CD4-positive, alpha-beta memory T cell (primary cell): ENCODE measurements around the gene PPDPF. TPM values are rescaled to one million over a fixed set of nuclear protein-coding genes. Genes with fewer than 3 reads are reported as not detected.

ENCODE experiments used
- CTCF ChIA-PET: fragments of 350-600 bp; sonication (Branson Sonifier 250); formaldehyde crosslinking; loops from one replicate; lab custom pipeline; 2021; ENCODE audit warnings: inconsistent platforms; ENCODE audit not compliant: partially characterized antibody; lab: Charles Lee
- POLR2A ChIA-PET: fragments of 350-600 bp; sonication (Branson Sonifier 250); formaldehyde crosslinking; loops from one replicate; lab custom pipeline; 2021; ENCODE audit not compliant: partially characterized antibody; lab: Charles Lee
- DNase-seq, 5 donors: peaks; one replicate each; pipeline versions ENCODE4 v3.0.0 to v3.0.0-alpha.2; 2020 to 2022; ENCODE audit warnings: mixed read lengths in 1 of 5
- H3K27ac ChIP-seq: one replicate; pipeline ENCODE4 v1.7.0; 2013; ENCODE audit warnings: low read depth, low read length
- H3K27me3 ChIP-seq: 2 replicates; pipeline ENCODE4 v1.7.0; 2013; ENCODE audit warnings: mild to moderate bottlenecking, low read length, moderate library complexity; ENCODE audit not compliant: insufficient read depth
- H3K36me3 ChIP-seq: 2 replicates; pipeline ENCODE4 v1.7.0; 2013; ENCODE audit warnings: mild to moderate bottlenecking, low read length, moderate library complexity; ENCODE audit not compliant: insufficient read depth
- H3K4me1 ChIP-seq: 2 replicates; pipeline ENCODE4 v1.7.0; 2013; ENCODE audit warnings: mild to moderate bottlenecking, low read length, moderate library complexity; ENCODE audit not compliant: insufficient read depth
- H3K4me3 ChIP-seq, 2 donors: one replicate each; pipeline ENCODE4 v1.7.0; 2013; ENCODE audit warnings: low read length in 2 of 2, mild to moderate bottlenecking in 1 of 2
- H3K9me3 ChIP-seq, 2 donors: one replicate each; pipeline ENCODE4 v1.7.0; 2013; ENCODE audit warnings: low read length in 2 of 2, control low read depth in 1 of 2; ENCODE audit not compliant: control insufficient read depth in 1 of 2
- H3K27ac Mint-ChIP-seq, 7 donors: one replicate each; pipeline ENCODE4 v1.8.0; 2020 to 2021; ENCODE audit warnings: mixed read lengths in 7 of 7, mild to moderate bottlenecking in 6 of 7, inconsistent platforms in 3 of 7, moderate library complexity in 3 of 7
- H3K27me3 Mint-ChIP-seq, 2 donors: one replicate each; pipeline ENCODE4 v1.8.0; 2020 to 2021; ENCODE audit warnings: mixed read lengths in 2 of 2
- H3K36me3 Mint-ChIP-seq, 2 donors: one replicate each; pipeline ENCODE4 v1.8.0; 2020 to 2021; ENCODE audit warnings: mixed read lengths in 2 of 2, inconsistent platforms in 1 of 2, mild to moderate bottlenecking in 1 of 2
- H3K4me1 Mint-ChIP-seq, 4 donors: one replicate each; pipeline ENCODE4 v1.8.0; 2020 to 2021; ENCODE audit warnings: mixed read lengths in 4 of 4, mild to moderate bottlenecking in 1 of 4
- H3K4me3 Mint-ChIP-seq, 8 donors: one replicate each; pipeline ENCODE4 v1.8.0; 2020 to 2021; ENCODE audit warnings: mixed read lengths in 8 of 8, mild to moderate bottlenecking in 7 of 8, moderate library complexity in 6 of 8, inconsistent platforms in 3 of 8
- H3K9me3 Mint-ChIP-seq, 8 donors: one replicate each; pipeline ENCODE4 v1.8.0; 2020 to 2021; ENCODE audit warnings: mixed read lengths in 8 of 8, mild to moderate bottlenecking in 5 of 8, inconsistent platforms in 3 of 8, moderate library complexity in 1 of 8
- intact Hi-C: fragments of 100-400 bp; cut with micrococcal nuclease; formaldehyde crosslinking; loops from one replicate; pipeline ENCODE4 v1.15.1; 2023
- polyA plus RNA-seq, 2 donors: library from polyadenylated mRNA; unstranded; fragments of 300-500 nt; fragmentation: Illumina TruSeq; gene quantifications; one replicate each; pipeline ENCODE4 v1.2.3, GENCODE V29; 2021
- total RNA-seq, 2 experiments: library from RNA; stranded (reverse); gene quantifications; one replicate each; pipeline ENCODE4 v1.2.3, GENCODE V29; 2021

Gene PPDPF
- total and polyA plus RNA-seq, 4 experiments from 2014 or later, result 29.4 to 229 (median 180) TPM

- H3K36me3 Mint-ChIP-seq, result no peaks in the 10 kb centered on the region
- H3K36me3 ChIP-seq, result no peaks in the 10 kb centered on the region
- no peak overlapping the region for H3K27ac ChIP-seq
- peaks cover 0 to 4% (median 3%) of the 10 kb centered on the region in 4 donors for H3K4me1 Mint-ChIP-seq
- no peaks in the 10 kb centered on the region for H3K4me1 ChIP-seq
- no peak overlapping the region for H3K27ac Mint-ChIP-seq
- H3K9me3 Mint-ChIP-seq, result peaks cover 0 to 2% (median 0%) of the 10 kb centered on the region in 8 donors
- no peak overlapping the region for H3K4me3 ChIP-seq
- intact Hi-C loops, result no loop called here
- peaks cover 3% of the 10 kb centered on the region for H3K27me3 ChIP-seq
- H3K27me3 Mint-ChIP-seq, result peaks cover 18 to 19% of the 10 kb centered on the region in 2 donors
- no peak for DNase-seq
- ChIA-PET CTCF (interaction anchor here (1.6 kb wide), 1 partner anchor 14 kb away, joined by 5 read pairs; no protein-coding TSS in a partner anchor), POLR2A (no interaction called here)
- no peaks in the 10 kb centered on the region for H3K9me3 ChIP-seq
- H3K4me3 Mint-ChIP-seq, result no peak overlapping the region
These were observed 38.5 kb upstream of the PPDPF start for GRCh38 chr20:63482021-63482587.

GRCh38 chr20:63483834-63484233 lies 36.7 kb upstream of the PPDPF start:
- Mint-ChIP-seq H3K4me1 (peaks cover 0 to 4% (median 3%) of the 10 kb centered on the region in 4 donors), H3K27me3 (peaks cover 20% of the 10 kb centered on the region in 2 donors), H3K36me3 (no peaks in the 10 kb centered on the region), H3K27ac (no peak overlapping the region), H3K4me3 (no peak overlapping the region), H3K9me3 (peaks cover 0 to 2% (median 0%) of the 10 kb centered on the region in 8 donors)
- Histone ChIP-seq H3K27me3 (peaks cover 7% of the 10 kb centered on the region), H3K4me3 (no peak overlapping the region), H3K36me3 (no peaks in the 10 kb centered on the region), H3K4me1 (no peaks in the 10 kb centered on the region), H3K27ac (no peak overlapping the region), H3K9me3 (no peaks in the 10 kb centered on the region)
- no peak for DNase-seq
- intact Hi-C loops, result no loop called here
- ChIA-PET POLR2A (no interaction called here), CTCF (interaction anchor here (0.7 kb wide), 1 partner anchor 183 kb away, joined by 4 read pairs; no protein-coding TSS in a partner anchor)

DNA sequence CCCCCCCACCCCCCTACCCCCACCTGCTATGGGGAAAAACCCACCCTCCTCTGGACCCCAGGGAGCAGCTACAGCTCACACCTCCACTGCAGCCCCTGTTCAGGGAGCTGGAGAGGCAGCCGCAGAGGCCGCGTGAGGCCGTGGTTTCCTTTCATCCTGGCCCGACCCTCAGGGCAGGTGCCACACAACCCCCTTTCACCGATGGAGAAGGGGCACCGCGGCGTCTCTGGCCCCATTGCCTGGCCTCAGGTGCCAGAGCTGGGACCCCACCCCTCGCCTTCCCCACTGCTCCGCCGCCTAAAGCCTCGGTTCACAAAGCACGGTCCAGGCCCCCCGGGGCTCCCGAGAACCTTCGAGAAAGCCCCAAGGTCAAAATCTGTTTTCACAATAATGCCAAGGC lies 36.3 kb upstream of the PPDPF start:
- Mint-ChIP-seq H3K4me3 (no peak overlapping the region), H3K27ac (no peak overlapping the region), H3K36me3 (no peaks in the 10 kb centered on the region), H3K9me3 (peaks cover 0 to 2% (median 0%) of the 10 kb centered on the region in 8 donors), H3K4me1 (peaks cover 0 to 4% (median 3%) of the 10 kb centered on the region in 4 donors), H3K27me3 (peaks cover 20% of the 10 kb centered on the region in 2 donors)
- intact Hi-C loops, result no loop called here
- POLR2A ChIA-PET, result no interaction called here
- Histone ChIP-seq H3K9me3 (no peaks in the 10 kb centered on the region), H3K27ac (no peak overlapping the region), H3K36me3 (no peaks in the 10 kb centered on the region), H3K27me3 (peaks cover 7% of the 10 kb centered on the region), H3K4me3 (no peak overlapping the region), H3K4me1 (no peaks in the 10 kb centered on the region)
- no peak for DNase-seq
- CTCF ChIA-PET, result no interaction called here

DNA sequence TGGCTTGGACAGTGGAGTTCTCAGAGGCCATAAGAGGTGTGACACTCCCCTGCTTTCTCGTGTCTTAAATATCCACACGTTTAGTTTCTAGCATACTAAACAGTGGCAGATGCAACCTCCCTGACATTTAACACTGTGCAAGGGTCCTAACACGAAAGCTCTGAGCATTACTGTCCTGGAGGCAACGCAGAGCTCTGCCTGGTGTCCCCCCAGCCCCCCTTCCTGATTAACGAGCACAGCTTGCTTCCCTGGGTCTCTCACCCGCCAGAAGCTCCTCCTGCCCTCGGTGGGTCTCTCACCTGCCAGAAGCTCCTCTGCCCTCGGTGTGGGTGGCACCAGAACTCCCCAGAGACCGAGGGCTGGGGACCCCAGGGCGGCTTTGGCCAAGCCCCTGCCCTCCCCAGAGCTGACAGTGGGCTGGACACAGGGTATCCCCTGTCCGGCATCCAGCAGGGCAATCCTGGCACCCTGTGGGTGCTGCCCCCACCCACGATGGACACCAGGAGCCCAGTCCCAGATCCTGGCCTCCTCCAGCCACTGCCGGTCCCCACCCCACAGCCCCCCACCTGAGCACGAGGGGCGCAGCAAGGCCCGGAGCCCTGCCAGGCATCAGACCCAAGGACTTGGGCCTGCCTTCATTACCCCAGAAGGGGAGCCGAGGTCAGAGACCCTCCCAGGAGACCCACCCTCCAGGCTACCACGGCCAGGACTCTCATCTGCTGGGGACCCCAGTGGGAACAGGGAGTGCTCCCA lies 35.7 kb upstream of the PPDPF start:
- Histone ChIP-seq H3K4me3 (no peak overlapping the region), H3K36me3 (no peaks in the 10 kb centered on the region), H3K4me1 (no peaks in the 10 kb centered on the region), H3K27me3 (peaks cover 7% of the 10 kb centered on the region), H3K27ac (no peak overlapping the region), H3K9me3 (no peaks in the 10 kb centered on the region)
- Mint-ChIP-seq H3K4me3 (no peak overlapping the region), H3K4me1 (peaks cover 0 to 4% (median 3%) of the 10 kb centered on the region in 4 donors), H3K27ac (no peak overlapping the region), H3K27me3 (peaks cover 22 to 26% of the 10 kb centered on the region in 2 donors), H3K9me3 (peaks cover 0 to 2% (median 0%) of the 10 kb centered on the region in 8 donors), H3K36me3 (no peaks in the 10 kb centered on the region)
- ChIA-PET POLR2A (interaction anchor here (0.6 kb wide), 1 partner anchor 36 kb away, joined by 3 read pairs; the partner anchor contains the start of gene PPDPF), CTCF (no interaction called here)
- no peak for DNase-seq
- intact Hi-C loops, result no loop called here

DNA sequence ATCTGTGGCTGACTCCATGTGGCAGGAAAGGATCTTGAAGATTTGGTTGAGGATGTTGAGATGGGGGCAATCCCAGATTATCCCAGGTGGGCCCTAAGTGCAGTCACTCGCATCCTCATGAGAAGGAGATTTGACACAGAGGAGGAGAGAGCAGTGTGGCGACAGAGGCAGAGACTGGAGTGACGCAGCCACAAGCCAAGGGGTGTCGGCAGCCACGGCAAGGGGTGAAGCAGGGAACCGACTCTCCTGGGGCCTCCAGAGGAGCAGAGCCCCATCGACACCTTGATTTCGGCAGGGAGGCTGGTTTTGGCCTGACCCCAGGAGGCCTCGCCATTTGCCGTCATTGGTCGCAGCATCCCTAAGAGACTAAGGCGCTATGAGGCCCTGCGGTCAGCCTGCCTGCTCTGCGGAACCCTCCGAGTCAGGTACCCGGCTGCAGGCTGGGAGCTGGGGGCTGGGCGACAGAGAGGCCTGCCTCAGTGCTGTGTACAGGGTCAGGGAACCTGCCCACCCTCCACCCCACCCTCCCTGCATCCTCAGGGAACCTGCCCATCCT lies 34.2 kb upstream of the PPDPF start:
- DNase-seq, result no peak
- Histone ChIP-seq H3K27ac (no peak overlapping the region), H3K4me1 (no peaks in the 10 kb centered on the region), H3K27me3 (peaks cover 7% of the 10 kb centered on the region), H3K4me3 (no peak overlapping the region), H3K9me3 (no peaks in the 10 kb centered on the region), H3K36me3 (no peaks in the 10 kb centered on the region)
- intact Hi-C loops, result no loop called here
- peaks cover 18 to 23% of the 10 kb centered on the region in 2 donors for H3K27me3 Mint-ChIP-seq
- ChIA-PET CTCF (no interaction called here), POLR2A (no interaction called here)
- H3K27ac Mint-ChIP-seq, result no peak overlapping the region
- H3K9me3 Mint-ChIP-seq, result peaks cover 0 to 2% (median 0%) of the 10 kb centered on the region in 8 donors
- H3K4me1 Mint-ChIP-seq, result peaks cover 0 to 4% (median 3%) of the 10 kb centered on the region in 4 donors
- no peaks in the 10 kb centered on the region for H3K36me3 Mint-ChIP-seq
- no peak overlapping the region for H3K4me3 Mint-ChIP-seq

GRCh38 chr20:63487116-63487764 lies 33.3 kb upstream of the PPDPF start:
- CTCF ChIA-PET, result no interaction called here
- POLR2A ChIA-PET, result no interaction called here
- H3K27me3 Mint-ChIP-seq, result peaks cover 19 to 21% of the 10 kb centered on the region in 2 donors

DNA sequence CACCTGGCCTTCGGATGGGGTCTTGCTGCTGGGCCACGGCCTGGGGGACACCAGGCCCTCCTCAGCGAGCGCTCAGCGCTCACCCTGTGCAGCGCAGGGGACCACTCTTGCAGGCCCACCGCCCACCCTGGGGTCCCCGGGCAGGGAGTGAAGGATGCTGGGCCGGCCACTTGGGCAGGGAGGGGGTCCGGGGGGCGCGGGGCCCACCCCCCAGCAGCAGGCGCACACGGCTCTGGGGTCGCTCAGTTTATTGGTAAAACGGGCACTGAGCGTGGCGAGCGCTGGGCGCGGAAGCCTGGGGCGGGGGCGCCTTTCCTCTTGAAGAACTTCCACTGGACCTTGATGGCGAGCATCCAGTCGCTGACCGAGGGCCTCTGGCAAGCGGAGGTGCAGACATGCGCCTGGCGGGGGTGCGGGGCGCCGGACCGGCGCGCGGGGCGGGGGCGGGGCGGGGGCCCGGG lies 32.8 kb upstream of the PPDPF start:
- peaks cover 0 to 5% (median 0%) of the 10 kb centered on the region in 8 donors for H3K9me3 Mint-ChIP-seq
- no peak overlapping the region for H3K4me3 Mint-ChIP-seq
- Histone ChIP-seq H3K4me1 (no peaks in the 10 kb centered on the region), H3K27me3 (peaks cover 7% of the 10 kb centered on the region), H3K9me3 (no peaks in the 10 kb centered on the region), H3K4me3 (no peak overlapping the region), H3K27ac (no peak overlapping the region), H3K36me3 (no peaks in the 10 kb centered on the region)
- H3K27me3 Mint-ChIP-seq, result peaks cover 16 to 17% of the 10 kb centered on the region in 2 donors
- no peak for DNase-seq
- peaks cover 0 to 3% (median 2%) of the 10 kb centered on the region in 4 donors for H3K4me1 Mint-ChIP-seq
- intact Hi-C loops, result no loop called here
- ChIA-PET CTCF (no interaction called here), POLR2A (no interaction called here)
- H3K27ac Mint-ChIP-seq, result no peak overlapping the region
- H3K36me3 Mint-ChIP-seq, result no peaks in the 10 kb centered on the region

More at GRCh38 chr20:63487116-63487764, 33.3 kb upstream of the PPDPF start:
- H3K9me3 Mint-ChIP-seq, result peaks cover 0 to 2% (median 0%) of the 10 kb centered on the region in 8 donors
- H3K4me1 Mint-ChIP-seq, result peaks cover 0 to 4% (median 3%) of the 10 kb centered on the region in 4 donors
- Histone ChIP-seq H3K4me1 (no peaks in the 10 kb centered on the region), H3K27ac (no peak overlapping the region), H3K27me3 (peaks cover 7% of the 10 kb centered on the region), H3K9me3 (no peaks in the 10 kb centered on the region), H3K36me3 (no peaks in the 10 kb centered on the region), H3K4me3 (no peak overlapping the region)
- no peak overlapping the region for H3K27ac Mint-ChIP-seq
- intact Hi-C loops, result no loop called here
- no peak overlapping the region for H3K4me3 Mint-ChIP-seq
- no peak for DNase-seq
- no peaks in the 10 kb centered on the region for H3K36me3 Mint-ChIP-seq
